IMR-90 (cell line): Measurements from ENCODE around the gene NDUFV2. TPM values are rescaled to one million over a fixed set of nuclear protein-coding genes. Genes with fewer than 3 reads are reported as not detected.

ENCODE experiments used
- ATAC-seq: fragments of 200-7000 bp; cut with Tn5 transposase; 2 replicates; pipeline ENCODE4 v1.9.1; 2020; ENCODE audit warnings: low read depth, mild to moderate bottlenecking, moderate library complexity
- BruUV-seq: library from RNA; stranded (reverse); fragments of 400-500 nt; replicated peaks from 2 replicates; lab custom pipeline; 2021; lab: Mats Ljungman, UMichigan
- CTCF ChIA-PET: fragments of 300-600 bp; formaldehyde crosslinking; extraction: SDS; loops from one replicate; lab custom pipeline; 2021; ENCODE audit warnings: antibody characterized with exemption; lab: Yijun Ruan, JAX
- POLR2A ChIA-PET: fragments of 300-600 bp; sonication (Branson Sonifier 250); formaldehyde crosslinking; loops from one replicate; lab custom pipeline; 2022; ENCODE audit warnings: antibody characterized with exemption; ENCODE audit not compliant: unreplicated experiment; lab: Charles Lee
- DNase-seq: peaks from one replicate; pipeline ENCODE4 v3.0.0; 2013
- H2AFZ ChIP-seq: replicated peaks from 2 replicates; pipeline ENCODE3; 2013; ENCODE audit warnings: low read length, mild to moderate bottlenecking; ENCODE audit not compliant: poor library complexity
- H2AK5ac ChIP-seq: 2 replicates; pipeline ENCODE4 v1.6.1; 2013; ENCODE audit warnings: low read depth, low read length, inconsistent platforms
- H2AK9ac ChIP-seq: replicated peaks from 2 replicates; pipeline ENCODE3; 2013; ENCODE audit warnings: mild to moderate bottlenecking, low read depth, low read length, moderate library complexity; ENCODE audit not compliant: poor library complexity
- H2BK120ac ChIP-seq: 2 replicates; pipeline ENCODE4 v1.6.1; 2013; ENCODE audit warnings: low read depth, low read length, inconsistent platforms
- H2BK15ac ChIP-seq: 3 replicates; pipeline ENCODE4 v1.6.1; 2013; ENCODE audit warnings: low read depth, low read length, inconsistent platforms
- H2BK20ac ChIP-seq: 2 replicates; pipeline ENCODE4 v1.6.1; 2013; ENCODE audit warnings: low read depth, mild to moderate bottlenecking, inconsistent platforms, low read length, moderate library complexity
- H2BK5ac ChIP-seq: 2 replicates; pipeline ENCODE4 v1.6.1; 2013; ENCODE audit warnings: mild to moderate bottlenecking, low read depth, low read length, inconsistent platforms; ENCODE audit not compliant: poor library complexity, severe bottlenecking
- H3K14ac ChIP-seq: replicated peaks from 2 replicates; pipeline ENCODE4 v1.6.1; 2013; ENCODE audit warnings: low read depth, low read length, inconsistent platforms
- H3K18ac ChIP-seq: 2 replicates; pipeline ENCODE4 v1.6.1; 2013; ENCODE audit warnings: low read depth, low read length, control low read depth
- H3K23ac ChIP-seq: 2 replicates; pipeline ENCODE4 v1.6.1; 2013; ENCODE audit warnings: low read depth, low read length, inconsistent platforms
- H3K27ac ChIP-seq: 2 replicates; pipeline ENCODE4 v1.5.1; 2013; ENCODE audit warnings: mild to moderate bottlenecking, control low read depth, low read length; ENCODE audit not compliant: insufficient read depth
- H3K27me3 ChIP-seq: 2 replicates; pipeline ENCODE4 v1.6.1; 2013; ENCODE audit warnings: low read length; ENCODE audit not compliant: control insufficient read depth, insufficient read depth
- H3K36me3 ChIP-seq: 2 replicates; pipeline ENCODE4 v1.6.1; 2013; ENCODE audit warnings: low read length, mixed read lengths; ENCODE audit not compliant: control insufficient read depth, insufficient read depth
- H3K4ac ChIP-seq: 2 replicates; pipeline ENCODE4 v1.6.1; 2013; ENCODE audit warnings: low read depth, low read length, inconsistent platforms
- H3K4me1 ChIP-seq: 2 replicates; pipeline ENCODE4 v1.6.1; 2013; ENCODE audit warnings: low read length, mixed read lengths; ENCODE audit not compliant: control insufficient read depth, insufficient read depth
- H3K4me2 ChIP-seq: 2 replicates; pipeline ENCODE4 v1.6.1; 2013; ENCODE audit warnings: low read depth, mild to moderate bottlenecking, control low read depth, low read length, moderate library complexity
- H3K4me3 ChIP-seq: 2 replicates; pipeline ENCODE4 v1.5.1; 2013; ENCODE audit warnings: low read depth, mild to moderate bottlenecking, control low read depth, low read length, moderate library complexity; ENCODE audit not compliant: insufficient read depth
- H3K56ac ChIP-seq: 2 replicates; pipeline ENCODE4 v1.6.1; 2013; ENCODE audit warnings: low read length, inconsistent platforms; ENCODE audit not compliant: insufficient read depth; ENCODE audit errors: extremely low read depth
- H3K79me1 ChIP-seq, 2 experiments: 2 replicates each; pipeline ENCODE4 v1.6.1; 2013; ENCODE audit warnings: low read length in 2 of 2, inconsistent platforms in 1 of 2, low read depth in 1 of 2
- H3K9ac ChIP-seq: 2 replicates; pipeline ENCODE4 v1.6.1; 2013; ENCODE audit warnings: low read depth, low read length, control low read depth
- H3K9me1 ChIP-seq: 2 replicates; pipeline ENCODE4 v1.6.1; 2013; ENCODE audit warnings: low read length, inconsistent platforms; ENCODE audit not compliant: insufficient read depth
- H3K9me3 ChIP-seq: 2 replicates; pipeline ENCODE4 v1.6.1; 2013; ENCODE audit warnings: low read length; ENCODE audit not compliant: control insufficient read depth, insufficient read depth
- H4K20me1 ChIP-seq: 2 replicates; pipeline ENCODE4 v1.6.1; 2013; ENCODE audit warnings: low read length, inconsistent platforms; ENCODE audit not compliant: insufficient read depth
- H4K5ac ChIP-seq: 2 replicates; pipeline ENCODE4 v1.6.1; 2013; ENCODE audit warnings: mild to moderate bottlenecking, low read depth, low read length, control low read depth
- H4K8ac ChIP-seq, 2 experiments: 2 replicates each; pipeline ENCODE4 v1.6.1; 2013; ENCODE audit warnings: low read depth in 2 of 2, low read length in 2 of 2, control low read depth in 1 of 2, inconsistent platforms in 1 of 2
- H4K91ac ChIP-seq: 2 replicates; pipeline ENCODE4 v1.6.1; 2013; ENCODE audit warnings: low read depth, low read length, inconsistent platforms; ENCODE audit not compliant: insufficient read depth
- CEBPB ChIP-seq: IDR thresholded peaks from 2 replicates; pipeline ENCODE4 v1.6.1; 2012; ENCODE audit warnings: low read depth, low read length, improper control_type of control experiment
- CHD1 ChIP-seq: IDR thresholded peaks from 2 replicates; pipeline ENCODE4 v1.6.1; 2012; ENCODE audit warnings: low read depth, low read length, improper control_type of control experiment
- FOS ChIP-seq: fragments of 150-350 bp; IDR thresholded peaks from 2 replicates; pipeline ENCODE4 v1.6.1; 2016; ENCODE audit warnings: low read depth, low read length
- MAFK ChIP-seq: IDR thresholded peaks from 2 replicates; pipeline ENCODE4 v1.6.1; 2012; ENCODE audit warnings: low read depth, low read length, improper control_type of control experiment
- MAZ ChIP-seq: IDR thresholded peaks from 2 replicates; pipeline ENCODE4 v1.6.1; 2012; ENCODE audit warnings: low read depth, mild to moderate bottlenecking, low read length, improper control_type of control experiment, moderate library complexity, borderline replicate concordance
- MXI1 ChIP-seq: IDR thresholded peaks from 2 replicates; pipeline ENCODE4 v1.6.1; 2012; ENCODE audit warnings: low read depth, mild to moderate bottlenecking, low read length, moderate library complexity, borderline replicate concordance
- NFE2L2 ChIP-seq: fragments of 150-350 bp; IDR thresholded peaks from 2 replicates; pipeline ENCODE4 v1.6.1; 2016; ENCODE audit warnings: low read depth, mild to moderate bottlenecking, low read length
- POLR2A ChIP-seq: IDR thresholded peaks from 2 replicates; pipeline ENCODE4 v1.6.1; 2012; ENCODE audit warnings: mild to moderate bottlenecking, low read depth, low read length
- RAD21 ChIP-seq: IDR thresholded peaks from 2 replicates; pipeline ENCODE4 v1.6.1; 2012; ENCODE audit warnings: low read length, improper control_type of control experiment
- RCOR1 ChIP-seq: IDR thresholded peaks from 2 replicates; pipeline ENCODE4 v1.6.1; 2012; ENCODE audit warnings: mild to moderate bottlenecking, low read length, improper control_type of control experiment; ENCODE audit not compliant: insufficient replicate concordance
- WGBS, 2 experiments: methylation state at CpG; one replicate each; pipeline versions ENCODE4 v1.1.5 to v1.1.7; 2013; ENCODE audit warnings: missing lambda C conversion rate in 2 of 2; ENCODE audit not compliant: insufficient read length in 1 of 2; ENCODE audit errors: extremely low coverage in 2 of 2; 5-methylcytosine and 5-hydroxymethylcytosine counted together
- dilution Hi-C: fragments of 300-500 bp; cut with HindIII; formaldehyde crosslinking; loops from one replicate; pipeline ENCODE4 v1.14.3; 2018; ENCODE audit warnings: low sequenced_read_pairs; ENCODE audit not compliant: unreplicated experiment
- in situ Hi-C: fragments of 300-500 bp; cut with MboI; formaldehyde crosslinking; loops from 3 replicates; pipeline ENCODE4 v1.14.3; 2019; ENCODE audit warnings: low sequenced_read_pairs, inconsistent platforms, mixed read lengths
- intact Hi-C: fragments of 100-400 bp; cut with micrococcal nuclease; formaldehyde crosslinking; loops from 2 replicates; pipeline ENCODE4 v1.10.0; 2022
- polyA plus RNA-seq, 3 experiments: library from polyadenylated mRNA; depleted of rRNA; stranded (reverse); fragments of >200 nt; gene quantifications; 2 replicates each; pipeline ENCODE4 v1.2.3, GENCODE V29; 2012; ENCODE audit warnings: low replicate concordance in 1 of 3
- total RNA-seq: library from RNA; depleted of rRNA; stranded (reverse); fragments of >200 nt; gene quantifications from 2 replicates; pipeline ENCODE4 v1.2.3, GENCODE V29; 2012
- TF ChIP-seq, protein P1 (sequence below): fragments of 150-350 bp; IDR thresholded peaks from 2 replicates; pipeline ENCODE4 v1.6.1; 2017; ENCODE audit warnings: mild to moderate bottlenecking, antibody characterized with exemption, low read length, low read depth
- TF ChIP-seq, protein P2 (sequence below): conservative IDR thresholded peaks from 2 replicates; pipeline ENCODE4 v1.5.1; 2012; ENCODE audit warnings: mild to moderate bottlenecking, low read depth, low read length, improper control_type of control experiment
- TF ChIP-seq, protein P3 (sequence below): fragments of 150-350 bp; IDR thresholded peaks from 2 replicates; pipeline ENCODE4 v1.6.1; 2016; ENCODE audit warnings: low read depth, mild to moderate bottlenecking, low read length, moderate library complexity, borderline replicate concordance

The NDUFV2 gene
- total and polyA plus RNA-seq, 2 of the 4 experiments (the other 2 are of a cell fraction), result 106 to 126 TPM

DNA sequence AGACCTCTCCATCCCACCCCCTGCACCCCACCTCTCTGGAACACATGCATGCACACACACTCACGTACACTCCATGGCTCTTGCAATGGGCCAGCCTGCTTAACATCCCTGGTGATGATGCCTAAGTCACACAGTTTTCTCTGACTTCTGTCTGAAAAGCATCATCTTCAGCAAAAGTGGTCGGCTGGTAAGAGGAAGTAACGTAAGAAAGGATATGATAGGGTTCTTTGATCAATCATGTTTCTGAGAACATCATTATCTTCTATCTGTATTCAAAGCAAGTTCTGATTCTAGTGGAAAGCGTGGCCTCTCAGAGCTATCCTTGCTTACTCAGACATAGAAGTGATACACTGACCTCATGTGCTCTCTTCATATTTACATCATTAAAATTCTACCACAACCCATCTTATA is 11.4 kb upstream of the NDUFV2 start:
- H2AK9ac ChIP-seq, result no peak overlapping the region
- ChIA-PET CTCF (interaction anchor here (0.6 kb wide), 1 partner anchor 33 kb away, joined by 5 read pairs; no protein-coding TSS in a partner anchor), POLR2A (interaction anchor here (0.6 kb wide), 1 partner anchor 25 kb away, joined by 4 read pairs; no protein-coding TSS in a partner anchor)
- no peak overlapping the region for H2BK20ac ChIP-seq
- peak overlapping the region; percentile 24; the same call in 1 of the 2 replicates for H3K4ac ChIP-seq
- H3K27ac ChIP-seq, result no peak overlapping the region
- H3K79me1 ChIP-seq, result 0 out of 4 replicates have a peak, but pooled peaks cover 0 to 6% of the 10 kb centered on the region in 2 experiments
- no peaks in the 10 kb centered on the region for H4K20me1 ChIP-seq
- H2AFZ ChIP-seq, result no peak overlapping the region
- H3K9ac ChIP-seq, result no peak overlapping the region
- peak overlapping the region; percentile 9; the same call in 1 of the 2 replicates for H2AK5ac ChIP-seq
- no peaks in the 10 kb centered on the region for H3K36me3 ChIP-seq
- ATAC-seq, result no peak
- H3K27me3 ChIP-seq, result no peaks in the 10 kb centered on the region
- H2BK5ac ChIP-seq, result no peak overlapping the region
- TF ChIP-seq MXI1, result no peak
- no peak for TF ChIP-seq CHD1
- no peak for TF ChIP-seq MAFK
- TF ChIP-seq, protein P1, sequence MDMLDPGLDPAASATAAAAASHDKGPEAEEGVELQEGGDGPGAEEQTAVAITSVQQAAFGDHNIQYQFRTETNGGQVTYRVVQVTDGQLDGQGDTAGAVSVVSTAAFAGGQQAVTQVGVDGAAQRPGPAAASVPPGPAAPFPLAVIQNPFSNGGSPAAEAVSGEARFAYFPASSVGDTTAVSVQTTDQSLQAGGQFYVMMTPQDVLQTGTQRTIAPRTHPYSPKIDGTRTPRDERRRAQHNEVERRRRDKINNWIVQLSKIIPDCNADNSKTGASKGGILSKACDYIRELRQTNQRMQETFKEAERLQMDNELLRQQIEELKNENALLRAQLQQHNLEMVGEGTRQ, result no peak
- no peak for TF ChIP-seq POLR2A
- TF ChIP-seq RCOR1, result no peak
- TF ChIP-seq RAD21, result no peak
- no peak for TF ChIP-seq MAZ
- TF ChIP-seq FOS, result no peak
- TF ChIP-seq, protein P2, sequence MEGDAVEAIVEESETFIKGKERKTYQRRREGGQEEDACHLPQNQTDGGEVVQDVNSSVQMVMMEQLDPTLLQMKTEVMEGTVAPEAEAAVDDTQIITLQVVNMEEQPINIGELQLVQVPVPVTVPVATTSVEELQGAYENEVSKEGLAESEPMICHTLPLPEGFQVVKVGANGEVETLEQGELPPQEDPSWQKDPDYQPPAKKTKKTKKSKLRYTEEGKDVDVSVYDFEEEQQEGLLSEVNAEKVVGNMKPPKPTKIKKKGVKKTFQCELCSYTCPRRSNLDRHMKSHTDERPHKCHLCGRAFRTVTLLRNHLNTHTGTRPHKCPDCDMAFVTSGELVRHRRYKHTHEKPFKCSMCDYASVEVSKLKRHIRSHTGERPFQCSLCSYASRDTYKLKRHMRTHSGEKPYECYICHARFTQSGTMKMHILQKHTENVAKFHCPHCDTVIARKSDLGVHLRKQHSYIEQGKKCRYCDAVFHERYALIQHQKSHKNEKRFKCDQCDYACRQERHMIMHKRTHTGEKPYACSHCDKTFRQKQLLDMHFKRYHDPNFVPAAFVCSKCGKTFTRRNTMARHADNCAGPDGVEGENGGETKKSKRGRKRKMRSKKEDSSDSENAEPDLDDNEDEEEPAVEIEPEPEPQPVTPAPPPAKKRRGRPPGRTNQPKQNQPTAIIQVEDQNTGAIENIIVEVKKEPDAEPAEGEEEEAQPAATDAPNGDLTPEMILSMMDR, result no peak
- TF ChIP-seq NFE2L2, result no peak
- TF ChIP-seq, protein P3, sequence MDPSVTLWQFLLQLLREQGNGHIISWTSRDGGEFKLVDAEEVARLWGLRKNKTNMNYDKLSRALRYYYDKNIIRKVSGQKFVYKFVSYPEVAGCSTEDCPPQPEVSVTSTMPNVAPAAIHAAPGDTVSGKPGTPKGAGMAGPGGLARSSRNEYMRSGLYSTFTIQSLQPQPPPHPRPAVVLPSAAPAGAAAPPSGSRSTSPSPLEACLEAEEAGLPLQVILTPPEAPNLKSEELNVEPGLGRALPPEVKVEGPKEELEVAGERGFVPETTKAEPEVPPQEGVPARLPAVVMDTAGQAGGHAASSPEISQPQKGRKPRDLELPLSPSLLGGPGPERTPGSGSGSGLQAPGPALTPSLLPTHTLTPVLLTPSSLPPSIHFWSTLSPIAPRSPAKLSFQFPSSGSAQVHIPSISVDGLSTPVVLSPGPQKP, result no peak
- TF ChIP-seq CEBPB, result no peak
- no peak overlapping the region for H3K4me2 ChIP-seq
- H3K18ac ChIP-seq, result peak overlapping the region; percentile 27; the same call in 1 of the 2 replicates
- H2BK120ac ChIP-seq, result peak overlapping the region; percentile 1; the same call in 1 of the 2 replicates
- dilution Hi-C loops, result no loop called here
- in situ Hi-C loops, result no loop called here
- H4K8ac ChIP-seq, result no peak overlapping the region; a peak in 1 of 4 replicates
- no peak overlapping the region for H3K56ac ChIP-seq
- DNase-seq, result no peak
- BruUV-seq, result no TSS peak
- H3K9me3 ChIP-seq, result no peaks in the 10 kb centered on the region
- H4K91ac ChIP-seq, result no peak overlapping the region
- H3K4me1 ChIP-seq, result peaks cover 13% of the 10 kb centered on the region
- no peak overlapping the region for H3K23ac ChIP-seq
- intact Hi-C loops, result no loop called here
- WGBS, 2 experiments, result no CpG with 5 or more reads among the region's 4 CpGs
- H3K14ac ChIP-seq, result no peak overlapping the region
- H3K4me3 ChIP-seq, result no peak overlapping the region
- H2BK15ac ChIP-seq, result peak overlapping the region; percentile 50; the same call in 2 of the 3 replicates
- H3K9me1 ChIP-seq, result peaks cover 18% of the 10 kb centered on the region
- no peak overlapping the region for H4K5ac ChIP-seq
